A549 (cell line): ENCODE measurements around the gene SLC25A34.

ENCODE experiments used
- CEBPB ChIP-seq, 2 experiments: fragments of >200 bp in 1 of 2; sonication (Bioruptor Twin) in 1 of 2; formaldehyde crosslinking in 1 of 2; IDR thresholded peaks; 2 replicates each; pipeline ENCODE4 v1.6.1; 2012 to 2016
- EP300 ChIP-seq, 2 experiments: fragments of >200 bp; sonication (Bioruptor Twin); formaldehyde crosslinking; IDR thresholded peaks; 2 replicates in 1 of 2; 3 replicates in 1 of 2; pipeline ENCODE4 v1.6.1; 2016 to 2017
- MYC ChIP-seq: IDR thresholded peaks from 2 replicates; pipeline ENCODE4 v1.6.1; 2012; ENCODE audit warnings: mild to moderate bottlenecking, inconsistent platforms, low read length, improper control_type of control experiment, borderline replicate concordance
- POLR2A ChIP-seq: IDR thresholded peaks from 2 replicates; pipeline ENCODE4 v1.6.1; 2012; ENCODE audit warnings: mild to moderate bottlenecking, low read length
- POLR2AphosphoS2 ChIP-seq: conservative IDR thresholded peaks from 2 replicates; pipeline ENCODE4 v1.6.1; 2012; ENCODE audit warnings: low read length, improper control_type of control experiment, inconsistent platforms
- ZC3H11A ChIP-seq: fragments of 450-650 bp; IDR thresholded peaks from 2 replicates; pipeline ENCODE4 v1.6.1; 2014; ENCODE audit warnings: antibody characterized with exemption, mild to moderate bottlenecking
- TF ChIP-seq, protein P1 (sequence below): fragments of >200 bp; sonication (Bioruptor Twin); formaldehyde crosslinking; IDR thresholded peaks from 3 replicates; pipeline ENCODE4 v1.5.1; 2016
- TF ChIP-seq, protein P2 (sequence below): fragments of 450-650 bp; IDR thresholded peaks from 2 replicates; pipeline ENCODE4 v1.6.1; 2014; ENCODE audit warnings: antibody characterized with exemption
- TF ChIP-seq, protein P3 (sequence below): IDR thresholded peaks from 2 replicates; pipeline ENCODE4 v1.6.1; 2012

DNA sequence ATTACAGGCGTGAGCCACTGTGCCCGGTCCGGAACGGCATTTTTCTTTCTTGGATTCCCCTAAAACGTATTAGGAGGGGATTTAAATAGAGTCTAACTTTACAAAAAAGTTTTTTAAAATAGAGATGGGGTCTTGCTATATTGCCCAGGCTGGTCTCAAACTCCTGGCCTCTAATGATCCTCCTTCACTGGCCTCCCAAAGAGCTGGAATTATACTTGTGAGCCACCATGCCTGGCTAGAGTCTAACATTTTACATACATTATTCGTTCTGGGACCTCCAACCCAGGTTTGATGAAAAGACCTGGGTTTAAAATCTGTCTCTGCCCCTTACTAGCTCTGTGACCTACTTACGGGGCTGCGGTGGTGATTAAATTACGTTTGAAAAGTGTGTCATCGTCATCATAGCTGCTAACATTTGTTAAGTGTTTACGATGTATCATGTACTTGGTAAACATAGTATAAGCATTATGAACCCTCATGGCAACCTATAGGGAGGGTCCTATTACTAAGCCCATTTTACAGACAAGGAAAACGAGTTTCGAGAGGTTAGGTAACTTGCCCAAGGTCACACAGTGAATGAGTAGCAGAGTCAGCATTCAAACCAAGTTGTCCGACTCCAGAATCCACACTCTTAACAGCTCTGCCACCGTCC, 27.4 kb upstream of the SLC25A34 start:
- TF ChIP-seq, protein P1, sequence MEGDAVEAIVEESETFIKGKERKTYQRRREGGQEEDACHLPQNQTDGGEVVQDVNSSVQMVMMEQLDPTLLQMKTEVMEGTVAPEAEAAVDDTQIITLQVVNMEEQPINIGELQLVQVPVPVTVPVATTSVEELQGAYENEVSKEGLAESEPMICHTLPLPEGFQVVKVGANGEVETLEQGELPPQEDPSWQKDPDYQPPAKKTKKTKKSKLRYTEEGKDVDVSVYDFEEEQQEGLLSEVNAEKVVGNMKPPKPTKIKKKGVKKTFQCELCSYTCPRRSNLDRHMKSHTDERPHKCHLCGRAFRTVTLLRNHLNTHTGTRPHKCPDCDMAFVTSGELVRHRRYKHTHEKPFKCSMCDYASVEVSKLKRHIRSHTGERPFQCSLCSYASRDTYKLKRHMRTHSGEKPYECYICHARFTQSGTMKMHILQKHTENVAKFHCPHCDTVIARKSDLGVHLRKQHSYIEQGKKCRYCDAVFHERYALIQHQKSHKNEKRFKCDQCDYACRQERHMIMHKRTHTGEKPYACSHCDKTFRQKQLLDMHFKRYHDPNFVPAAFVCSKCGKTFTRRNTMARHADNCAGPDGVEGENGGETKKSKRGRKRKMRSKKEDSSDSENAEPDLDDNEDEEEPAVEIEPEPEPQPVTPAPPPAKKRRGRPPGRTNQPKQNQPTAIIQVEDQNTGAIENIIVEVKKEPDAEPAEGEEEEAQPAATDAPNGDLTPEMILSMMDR = no peak
- TF ChIP-seq MYC = no peak
- TF ChIP-seq, protein P2, sequence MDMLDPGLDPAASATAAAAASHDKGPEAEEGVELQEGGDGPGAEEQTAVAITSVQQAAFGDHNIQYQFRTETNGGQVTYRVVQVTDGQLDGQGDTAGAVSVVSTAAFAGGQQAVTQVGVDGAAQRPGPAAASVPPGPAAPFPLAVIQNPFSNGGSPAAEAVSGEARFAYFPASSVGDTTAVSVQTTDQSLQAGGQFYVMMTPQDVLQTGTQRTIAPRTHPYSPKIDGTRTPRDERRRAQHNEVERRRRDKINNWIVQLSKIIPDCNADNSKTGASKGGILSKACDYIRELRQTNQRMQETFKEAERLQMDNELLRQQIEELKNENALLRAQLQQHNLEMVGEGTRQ = no peak
- TF ChIP-seq, protein P3, sequence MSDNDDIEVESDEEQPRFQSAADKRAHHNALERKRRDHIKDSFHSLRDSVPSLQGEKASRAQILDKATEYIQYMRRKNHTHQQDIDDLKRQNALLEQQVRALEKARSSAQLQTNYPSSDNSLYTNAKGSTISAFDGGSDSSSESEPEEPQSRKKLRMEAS = no peak
- TF ChIP-seq CEBPB (IDR thresholded peaks at IDR 0.05) = no peak
- TF ChIP-seq POLR2AphosphoS2 = no peak
- TF ChIP-seq ZC3H11A = no peak
- TF ChIP-seq POLR2A = no peak
- TF ChIP-seq EP300 (IDR thresholded peaks at IDR 0.05) = no peak
